Kidney epithelial cell (primary cell): ENCODE data around the gene LRRN2. TPM values are rescaled to one million over a fixed set of nuclear protein-coding genes. Genes with fewer than 3 reads are reported as not detected.

Source experiments
- DNase-seq: peaks from one replicate; pipeline ENCODE4 v3.0.0-alpha.2; 2010; ENCODE audit warnings: low read depth
- H3K27me3 ChIP-seq: 2 replicates; pipeline ENCODE4 v1.6.0; 2011; ENCODE audit warnings: low read length; ENCODE audit not compliant: control insufficient read depth, insufficient read depth
- H3K36me3 ChIP-seq: 2 replicates; pipeline ENCODE4 v1.5.1; 2011; ENCODE audit warnings: low read length; ENCODE audit not compliant: control insufficient read depth, insufficient read depth
- H3K4me3 ChIP-seq: 2 replicates; pipeline ENCODE4 v1.5.1; 2011; ENCODE audit warnings: low read depth, mild to moderate bottlenecking, control low read depth, low read length
- CTCF ChIP-seq: IDR thresholded peaks from 2 replicates; pipeline ENCODE4 v1.5.1; 2011; ENCODE audit warnings: mild to moderate bottlenecking, moderate library complexity, low read length, control low read depth, inconsistent platforms; ENCODE audit not compliant: insufficient read depth, poor library complexity, severe bottlenecking
- total RNA-seq: library from RNA; depleted of rRNA; stranded (reverse); fragments of >200 nt; gene quantifications from 2 replicates; pipeline ENCODE4 v1.2.3, GENCODE V29; 2015

Gene LRRN2
- total RNA-seq, 1 donor from 2014 or later, result 7.6 TPM

- H3K36me3 ChIP-seq, result no peaks in the 10 kb centered on the region
- no peaks in the 10 kb centered on the region for H3K27me3 ChIP-seq
- H3K4me3 ChIP-seq, result no peak overlapping the region
- TF ChIP-seq CTCF, result no peak
- no peak for DNase-seq
These were observed 19.9 kb upstream of the LRRN2 start for GRCh38 chr1:204705493-204705811.

- TF ChIP-seq CTCF, result no peak
- H3K36me3 ChIP-seq, result no peaks in the 10 kb centered on the region
- H3K27me3 ChIP-seq, result no peaks in the 10 kb centered on the region
- DNase-seq, result no peak
- H3K4me3 ChIP-seq, result no peak overlapping the region
These were observed 19.4 kb upstream of the LRRN2 start for GRCh38 chr1:204704794-204705492.

- no peak for TF ChIP-seq CTCF
- no peaks in the 10 kb centered on the region for H3K36me3 ChIP-seq
- no peak overlapping the region for H3K4me3 ChIP-seq
- no peak for DNase-seq
- H3K27me3 ChIP-seq, result no peaks in the 10 kb centered on the region
These were observed 18.5 kb upstream of the LRRN2 start for GRCh38 chr1:204703826-204704612.

GRCh38 chr1:204703268-204703664 lies 17.7 kb upstream of the LRRN2 start:
- Histone ChIP-seq H3K4me3 (no peak overlapping the region), H3K36me3 (no peaks in the 10 kb centered on the region), H3K27me3 (no peaks in the 10 kb centered on the region)
- TF ChIP-seq CTCF, result no peak
- DNase-seq, result no peak

- TF ChIP-seq CTCF, result no peak
- H3K4me3 ChIP-seq, result no peak overlapping the region
- H3K27me3 ChIP-seq, result no peaks in the 10 kb centered on the region
- no peaks in the 10 kb centered on the region for H3K36me3 ChIP-seq
- DNase-seq, result no peak
These were observed 17.2 kb upstream of the LRRN2 start for GRCh38 chr1:204702552-204703267.
